ENCODE measurements around the gene MVB12B.

DNA sequence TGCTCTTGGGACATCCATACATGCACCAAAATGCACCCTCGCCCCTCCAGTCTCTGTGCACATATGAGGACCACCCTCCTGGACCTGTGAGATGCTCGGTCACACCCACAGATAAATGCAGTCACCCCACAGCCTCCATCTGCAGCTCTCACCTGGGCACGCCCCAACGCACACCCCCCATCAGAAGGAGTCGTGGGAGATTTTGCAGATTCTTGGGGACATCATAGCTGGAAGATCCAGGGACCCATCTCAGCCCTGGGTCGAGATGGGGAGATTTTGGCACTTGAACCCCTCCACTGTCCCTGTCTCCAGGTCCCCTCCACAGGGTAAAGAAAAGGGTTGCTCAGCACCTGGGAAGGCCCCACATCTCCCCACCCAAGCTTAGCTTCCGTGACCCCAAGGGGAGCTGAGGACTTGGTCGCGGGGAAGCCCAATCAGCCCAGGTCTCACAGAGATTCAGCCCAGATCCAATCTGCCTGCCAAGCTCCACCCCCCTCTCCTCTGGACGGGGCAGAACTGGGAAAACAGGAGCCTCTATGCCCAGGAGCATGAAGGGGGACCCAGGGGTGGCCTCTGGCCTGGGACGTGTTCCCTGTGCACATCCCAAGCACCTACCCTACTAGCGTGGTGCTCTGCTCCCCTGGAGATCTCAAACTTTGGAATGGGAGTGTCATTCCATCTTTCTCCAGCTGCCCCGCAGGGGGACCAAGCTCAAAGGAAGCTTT, 197.9 kb downstream of the MVB12B start:
- TF ChIP-seq, protein P1, sequence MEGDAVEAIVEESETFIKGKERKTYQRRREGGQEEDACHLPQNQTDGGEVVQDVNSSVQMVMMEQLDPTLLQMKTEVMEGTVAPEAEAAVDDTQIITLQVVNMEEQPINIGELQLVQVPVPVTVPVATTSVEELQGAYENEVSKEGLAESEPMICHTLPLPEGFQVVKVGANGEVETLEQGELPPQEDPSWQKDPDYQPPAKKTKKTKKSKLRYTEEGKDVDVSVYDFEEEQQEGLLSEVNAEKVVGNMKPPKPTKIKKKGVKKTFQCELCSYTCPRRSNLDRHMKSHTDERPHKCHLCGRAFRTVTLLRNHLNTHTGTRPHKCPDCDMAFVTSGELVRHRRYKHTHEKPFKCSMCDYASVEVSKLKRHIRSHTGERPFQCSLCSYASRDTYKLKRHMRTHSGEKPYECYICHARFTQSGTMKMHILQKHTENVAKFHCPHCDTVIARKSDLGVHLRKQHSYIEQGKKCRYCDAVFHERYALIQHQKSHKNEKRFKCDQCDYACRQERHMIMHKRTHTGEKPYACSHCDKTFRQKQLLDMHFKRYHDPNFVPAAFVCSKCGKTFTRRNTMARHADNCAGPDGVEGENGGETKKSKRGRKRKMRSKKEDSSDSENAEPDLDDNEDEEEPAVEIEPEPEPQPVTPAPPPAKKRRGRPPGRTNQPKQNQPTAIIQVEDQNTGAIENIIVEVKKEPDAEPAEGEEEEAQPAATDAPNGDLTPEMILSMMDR (IDR thresholded peaks at IDR 0.05; ENCODE audit: poor library complexity, severe bottlenecking), result no peak
- TF ChIP-seq SMC3 (conservative IDR thresholded peaks at IDR 0.05; ENCODE audit: poor library complexity), result no peak
- no peak for TF ChIP-seq RAD21 (conservative IDR thresholded peaks at IDR 0.05)
- TF ChIP-seq, protein P2, sequence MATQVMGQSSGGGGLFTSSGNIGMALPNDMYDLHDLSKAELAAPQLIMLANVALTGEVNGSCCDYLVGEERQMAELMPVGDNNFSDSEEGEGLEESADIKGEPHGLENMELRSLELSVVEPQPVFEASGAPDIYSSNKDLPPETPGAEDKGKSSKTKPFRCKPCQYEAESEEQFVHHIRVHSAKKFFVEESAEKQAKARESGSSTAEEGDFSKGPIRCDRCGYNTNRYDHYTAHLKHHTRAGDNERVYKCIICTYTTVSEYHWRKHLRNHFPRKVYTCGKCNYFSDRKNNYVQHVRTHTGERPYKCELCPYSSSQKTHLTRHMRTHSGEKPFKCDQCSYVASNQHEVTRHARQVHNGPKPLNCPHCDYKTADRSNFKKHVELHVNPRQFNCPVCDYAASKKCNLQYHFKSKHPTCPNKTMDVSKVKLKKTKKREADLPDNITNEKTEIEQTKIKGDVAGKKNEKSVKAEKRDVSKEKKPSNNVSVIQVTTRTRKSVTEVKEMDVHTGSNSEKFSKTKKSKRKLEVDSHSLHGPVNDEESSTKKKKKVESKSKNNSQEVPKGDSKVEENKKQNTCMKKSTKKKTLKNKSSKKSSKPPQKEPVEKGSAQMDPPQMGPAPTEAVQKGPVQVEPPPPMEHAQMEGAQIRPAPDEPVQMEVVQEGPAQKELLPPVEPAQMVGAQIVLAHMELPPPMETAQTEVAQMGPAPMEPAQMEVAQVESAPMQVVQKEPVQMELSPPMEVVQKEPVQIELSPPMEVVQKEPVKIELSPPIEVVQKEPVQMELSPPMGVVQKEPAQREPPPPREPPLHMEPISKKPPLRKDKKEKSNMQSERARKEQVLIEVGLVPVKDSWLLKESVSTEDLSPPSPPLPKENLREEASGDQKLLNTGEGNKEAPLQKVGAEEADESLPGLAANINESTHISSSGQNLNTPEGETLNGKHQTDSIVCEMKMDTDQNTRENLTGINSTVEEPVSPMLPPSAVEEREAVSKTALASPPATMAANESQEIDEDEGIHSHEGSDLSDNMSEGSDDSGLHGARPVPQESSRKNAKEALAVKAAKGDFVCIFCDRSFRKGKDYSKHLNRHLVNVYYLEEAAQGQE (IDR thresholded peaks at IDR 0.05; ENCODE audit: borderline replicate concordance), result no peak
- no peak for TF ChIP-seq MXI1 (conservative IDR thresholded peaks at IDR 0.05; ENCODE audit: poor library complexity, severe bottlenecking)
- no peak for TF ChIP-seq POLR2AphosphoS5 (IDR thresholded peaks at IDR 0.05)
- no peak for TF ChIP-seq EP300 (conservative IDR thresholded peaks at IDR 0.05; ENCODE audit: poor library complexity, severe bottlenecking)
- no peak for TF ChIP-seq EZH2 (IDR thresholded peaks at IDR 0.05; ENCODE audit: borderline replicate concordance, insufficient read depth, low read length, poor library complexity, severe bottlenecking)
- TF ChIP-seq TAF1 (IDR thresholded peaks at IDR 0.05; ENCODE audit: low read depth), result no peak
